ENCODE results near the gene UHRF2.
"Not testable (repeated sequence)": the region's sequence is repeated elsewhere in the genome, so short reads cannot be mapped to it uniquely, and the experiment has no call there.

Gene UHRF2

GRCh38 chr9:6443661-6444060, 30.7 kb downstream of the UHRF2 start:
- no peak overlapping the region for H3K4me3 ChIP-seq (ENCODE audit: low read depth, low read length)
- no peak for TF ChIP-seq CTCF (IDR thresholded peaks at IDR 0.05; ENCODE audit: borderline replicate concordance, insufficient read depth, low read depth, low read length)

GRCh38 chr9:6444128-6444527, 31.1 kb downstream of the UHRF2 start:
- no peak overlapping the region for H3K4me3 ChIP-seq (ENCODE audit: low read depth, low read length)
- TF ChIP-seq CTCF (IDR thresholded peaks at IDR 0.05; ENCODE audit: borderline replicate concordance, insufficient read depth, low read depth, low read length), result no peak

GRCh38 chr9:6449086-6449485, 36.1 kb downstream of the UHRF2 start:
- TF ChIP-seq CTCF (IDR thresholded peaks at IDR 0.05; ENCODE audit: borderline replicate concordance, insufficient read depth, low read depth, low read length), result no peak
- no peak overlapping the region for H3K4me3 ChIP-seq (ENCODE audit: low read depth, low read length)

DNA sequence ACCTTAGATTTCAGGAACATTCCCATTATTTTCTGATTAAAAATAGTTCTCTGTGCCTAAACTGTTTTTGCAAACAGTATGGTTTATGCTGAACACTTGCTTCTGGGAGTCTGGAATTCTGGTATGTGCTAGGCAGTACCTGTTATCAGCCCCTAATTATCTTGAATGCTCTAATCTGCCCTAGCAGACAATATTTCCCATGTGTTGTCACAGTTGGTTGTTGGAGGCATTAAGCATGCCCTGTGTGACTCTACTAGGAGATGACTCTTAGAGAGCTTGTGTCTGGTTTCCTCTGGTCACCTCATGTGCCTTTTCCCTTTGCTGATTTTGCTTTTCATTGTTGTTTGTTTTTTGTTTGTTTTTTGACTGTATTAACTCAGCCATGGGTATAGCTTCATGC, 36.6 kb downstream of the UHRF2 start:
- no peak for TF ChIP-seq CTCF (IDR thresholded peaks at IDR 0.05; ENCODE audit: borderline replicate concordance, insufficient read depth, low read depth, low read length)

GRCh38 chr9:6450641-6451375, 37.8 kb downstream of the UHRF2 start:
- TF ChIP-seq CTCF (IDR thresholded peaks at IDR 0.05; ENCODE audit: borderline replicate concordance, insufficient read depth, low read depth, low read length), result no peak
- no peak overlapping the region for H3K4me3 ChIP-seq (ENCODE audit: low read depth, low read length)

More for the DNA sequence above, 36.6 kb downstream of the UHRF2 start:
- H3K4me3 ChIP-seq (ENCODE audit: low read depth, low read length), result no peak overlapping the region

DNA sequence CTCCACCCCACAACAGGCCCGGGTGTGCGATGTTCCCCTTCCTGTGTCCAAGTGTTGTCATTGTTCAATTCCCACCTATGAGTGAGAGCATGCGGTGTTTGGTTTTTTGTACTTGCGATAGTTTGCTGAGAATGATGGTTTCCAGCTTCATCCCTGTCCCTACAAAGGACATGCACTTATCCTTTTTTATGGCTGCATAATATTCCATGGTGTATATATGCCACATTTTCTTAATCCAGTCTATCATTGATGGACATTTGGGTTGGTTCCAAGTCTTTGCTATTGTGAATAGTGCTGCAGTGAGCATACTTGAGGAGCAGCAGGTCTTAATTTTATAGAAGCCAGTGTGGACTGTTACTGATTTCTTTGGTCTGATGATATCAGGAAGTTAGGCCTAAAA, 42.3 kb downstream of the UHRF2 start:
- H3K4me3 ChIP-seq (ENCODE audit: low read depth, low read length), result not testable (repeated sequence)

GRCh38 chr9:6458704-6459103, 45.7 kb downstream of the UHRF2 start:
- H3K4me3 ChIP-seq (ENCODE audit: low read depth, low read length), result not testable (repeated sequence)

DNA sequence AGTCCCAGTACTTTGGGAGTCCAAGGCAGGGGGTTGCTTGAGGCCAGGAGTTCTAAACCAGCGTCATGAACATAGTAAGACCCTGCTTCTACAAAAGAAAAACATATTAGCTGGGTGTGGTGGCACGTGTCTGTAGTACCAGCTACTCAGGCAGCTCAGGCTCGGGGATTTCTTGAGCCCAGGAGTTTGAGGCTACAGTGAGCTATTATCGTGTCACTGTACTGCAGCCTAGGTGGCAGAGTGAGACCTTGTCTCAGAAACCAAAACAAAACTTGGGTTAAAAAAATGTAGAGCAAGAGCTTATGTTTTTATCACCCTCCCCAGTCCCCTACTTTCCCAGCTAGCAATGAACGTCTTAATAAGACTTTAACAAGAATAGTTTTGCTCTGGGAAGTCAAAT, 46.7 kb downstream of the UHRF2 start:
- no peak overlapping the region for H3K4me3 ChIP-seq (ENCODE audit: low read depth, low read length)
- TF ChIP-seq CTCF (IDR thresholded peaks at IDR 0.05; ENCODE audit: borderline replicate concordance, insufficient read depth, low read depth, low read length), result no peak

Data from GM12875 (cell line).